Measurements from ENCODE around the gene POU2F1.

Gene POU2F1

GRCh38 chr1:167373986-167374385 is 153.3 kb downstream of the POU2F1 start:
- no peak for DNase-seq

GRCh38 chr1:167375949-167376348 is 155.3 kb downstream of the POU2F1 start:
- DNase-seq: no peak

DNA sequence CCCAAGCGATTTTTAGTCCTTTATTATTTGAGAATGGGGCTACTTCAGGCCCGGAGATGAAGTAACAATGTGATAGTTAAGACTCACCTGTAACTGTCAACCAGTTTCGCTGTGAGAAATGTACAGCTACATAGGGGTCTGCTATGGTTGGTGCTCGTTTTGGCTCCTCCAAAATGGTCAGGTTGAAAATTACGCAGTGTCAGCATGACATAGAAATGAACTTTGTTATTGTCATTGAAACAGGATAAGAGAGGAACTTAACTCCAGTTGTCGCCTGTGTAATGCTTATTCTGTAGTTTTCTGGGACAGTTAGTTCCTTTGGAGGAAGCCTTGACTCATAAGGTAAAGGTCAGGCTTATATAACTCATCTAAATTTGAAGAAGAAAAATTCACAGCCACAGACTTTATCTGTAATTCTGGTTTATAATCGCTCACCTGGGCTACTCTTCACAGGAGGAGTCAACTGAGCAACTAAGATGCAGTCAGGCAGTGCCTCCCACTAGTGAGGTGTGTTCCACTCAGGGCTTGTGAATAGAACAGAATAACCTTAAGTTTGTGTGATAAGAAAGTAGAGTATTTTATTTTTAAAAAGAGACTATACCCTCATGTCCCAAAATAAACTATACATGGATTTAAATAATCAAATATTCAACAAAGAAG is 166.7 kb downstream of the POU2F1 start:
- DNase-seq: no peak

DNA sequence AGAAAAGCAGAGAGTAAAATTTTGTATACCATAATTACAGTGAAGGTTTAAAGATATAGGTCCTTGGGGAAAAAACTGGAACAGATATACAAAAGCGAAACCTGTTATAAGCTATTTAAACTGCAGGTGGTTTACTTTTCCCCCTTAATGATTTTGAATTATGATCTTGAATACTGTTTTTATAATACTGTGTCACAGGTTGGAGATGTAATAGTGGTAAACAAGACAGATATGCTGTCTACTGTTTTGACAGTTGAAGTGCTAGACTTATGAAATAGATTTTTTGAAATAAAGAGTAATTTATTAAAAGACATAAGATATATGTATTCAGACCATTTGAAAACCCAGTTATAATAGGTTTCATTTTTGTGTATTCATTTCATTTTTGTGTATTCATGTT is 168.3 kb downstream of the POU2F1 start:
- no peak for DNase-seq

GRCh38 chr1:167392200-167392696 is 171.6 kb downstream of the POU2F1 start:
- no peak for DNase-seq

GRCh38 chr1:167400359-167400953 is 179.8 kb downstream of the POU2F1 start:
- DNase-seq: no peak

- DNase-seq: peak; percentile 36
Observed at GRCh38 chr1:167401260-167401873, 180.7 kb downstream of the POU2F1 start.

GRCh38 chr1:167404161-167404888 is 183.6 kb downstream of the POU2F1 start:
- DNase-seq: no peak

DNA sequence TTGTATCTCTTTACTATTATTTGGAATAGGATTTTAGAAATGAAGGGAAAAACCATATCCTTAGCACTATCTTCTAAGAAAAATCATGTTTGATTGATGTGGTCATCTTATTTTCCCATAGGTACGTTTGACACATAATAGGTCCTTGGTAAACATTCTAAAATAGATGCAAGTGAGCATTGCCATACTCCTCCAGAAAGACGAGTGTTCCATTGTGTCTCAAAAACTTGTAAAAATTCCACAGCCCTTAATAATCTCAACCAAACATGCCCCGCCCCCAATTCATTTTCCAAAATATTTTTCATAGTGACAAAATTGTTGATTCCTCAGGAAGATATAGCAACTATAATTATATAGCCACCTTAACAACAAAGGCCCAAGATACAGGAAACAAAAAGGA is 184.2 kb downstream of the POU2F1 start:
- no peak for DNase-seq

- DNase-seq: no peak
Observed at GRCh38 chr1:167408355-167408754, 187.7 kb downstream of the POU2F1 start.

GRCh38 chr1:167409183-167409582 is 188.5 kb downstream of the POU2F1 start:
- DNase-seq: no peak

- no peak for DNase-seq
Observed at GRCh38 chr1:167412072-167412471, 191.4 kb downstream of the POU2F1 start.

GRCh38 chr1:167412920-167413319 is 192.2 kb downstream of the POU2F1 start:
- no peak for DNase-seq

DNA sequence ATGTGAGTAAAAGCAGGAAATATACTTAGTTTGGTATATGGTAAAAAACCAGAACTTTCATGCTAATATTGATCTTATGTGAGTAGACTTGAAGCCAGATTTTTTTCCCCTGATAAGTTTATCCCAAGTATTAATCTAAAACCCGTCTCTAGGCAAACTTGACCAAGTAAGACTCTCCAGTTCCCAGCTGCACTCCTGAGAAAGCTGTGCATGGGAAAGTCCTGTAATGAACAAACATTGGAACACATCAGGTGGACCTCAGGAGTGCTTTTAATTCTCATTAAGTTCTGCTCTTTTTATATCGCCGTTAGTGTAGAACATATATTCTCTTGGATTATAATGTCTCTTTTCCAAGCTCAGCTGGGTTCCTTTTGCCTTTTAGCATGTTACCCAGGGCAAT is 192.6 kb downstream of the POU2F1 start:
- DNase-seq: no peak

GRCh38 chr1:167416506-167416905 is 195.8 kb downstream of the POU2F1 start:
- DNase-seq: no peak

DNA sequence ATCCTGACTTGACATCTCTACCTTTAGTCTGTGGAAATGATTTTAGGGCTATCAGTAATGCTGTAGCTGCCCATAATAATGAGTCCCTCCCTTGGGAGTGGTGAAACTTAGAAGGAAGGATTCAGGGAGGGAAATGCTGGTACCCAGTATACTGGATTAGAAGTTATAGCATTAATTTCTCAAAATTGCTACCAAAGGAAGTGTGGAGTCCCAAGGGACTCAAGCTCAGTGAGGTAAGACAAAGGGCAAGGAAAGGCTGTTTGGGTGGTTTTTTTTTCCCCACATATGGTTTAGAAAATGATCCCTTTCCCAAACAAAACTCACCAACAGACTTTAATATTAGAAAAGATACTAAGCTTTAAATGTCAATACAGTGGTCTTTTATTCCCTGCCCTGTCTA is 197.7 kb downstream of the POU2F1 start:
- no peak for DNase-seq

DNA sequence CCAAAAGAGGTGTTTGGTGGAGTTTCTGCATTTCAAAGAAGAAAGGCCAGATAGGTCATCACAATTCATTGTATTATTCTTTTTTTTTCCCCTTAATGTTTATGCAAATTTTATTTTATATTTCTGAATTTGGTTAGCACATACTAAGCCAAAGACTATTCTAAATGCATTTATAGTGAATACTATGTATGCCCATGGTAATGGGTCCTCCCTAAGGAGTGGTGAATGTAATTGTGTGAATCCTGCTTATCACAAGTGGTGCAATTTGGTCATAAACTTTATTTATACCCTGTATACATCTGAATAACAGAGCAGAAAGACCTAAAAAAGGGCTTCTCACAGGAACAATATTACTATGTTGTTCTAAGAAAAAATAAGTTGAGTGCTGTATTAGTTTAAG is 198.6 kb downstream of the POU2F1 start:
- DNase-seq: no peak

GRCh38 chr1:167420510-167420909 is 199.8 kb downstream of the POU2F1 start:
- DNase-seq: no peak

DNA sequence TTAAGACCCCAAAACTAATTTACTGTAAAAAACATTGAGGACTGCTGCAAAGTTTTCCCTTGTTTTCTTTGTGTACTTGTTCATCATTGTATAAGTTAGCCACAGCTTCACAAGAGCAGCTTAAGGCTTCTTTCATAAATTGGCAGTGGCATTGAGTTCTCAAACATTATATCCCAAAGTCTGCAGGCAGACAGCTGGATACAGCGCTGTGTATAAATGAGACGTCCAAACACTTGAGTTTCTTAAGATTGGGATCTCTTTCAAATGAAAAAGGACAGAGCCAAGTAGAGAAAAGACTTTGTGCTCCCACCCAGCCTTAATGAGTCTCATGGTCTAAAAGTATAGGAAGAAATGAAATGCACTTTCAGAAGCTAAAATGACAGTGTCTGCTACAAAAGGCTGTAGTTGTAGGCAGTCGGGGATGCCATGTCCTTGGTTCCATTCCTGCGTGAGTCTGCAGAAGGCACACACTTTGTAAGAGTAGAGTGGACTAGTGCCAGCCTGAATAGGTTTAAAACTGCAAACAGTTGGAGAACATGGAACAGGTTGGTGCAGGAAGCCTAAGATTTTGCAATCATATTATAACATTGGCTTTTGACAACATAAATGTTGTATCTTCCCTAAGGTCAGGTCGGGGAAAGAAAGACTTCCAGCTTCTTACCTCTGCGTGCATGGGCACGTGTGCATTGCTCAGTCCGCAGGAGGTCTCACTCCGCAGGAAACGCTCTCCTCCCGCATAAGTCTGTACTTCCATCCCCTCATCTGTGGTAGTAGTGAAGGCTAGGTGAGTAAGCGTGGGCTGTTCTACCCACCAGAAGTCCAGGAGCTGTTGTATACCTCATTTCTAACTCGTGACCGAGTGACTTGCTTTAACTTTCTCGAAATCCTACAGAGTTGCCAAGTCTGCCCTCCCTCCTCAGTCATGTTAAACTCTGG is 203.3 kb downstream of the POU2F1 start:
- no peak for DNase-seq

DNA sequence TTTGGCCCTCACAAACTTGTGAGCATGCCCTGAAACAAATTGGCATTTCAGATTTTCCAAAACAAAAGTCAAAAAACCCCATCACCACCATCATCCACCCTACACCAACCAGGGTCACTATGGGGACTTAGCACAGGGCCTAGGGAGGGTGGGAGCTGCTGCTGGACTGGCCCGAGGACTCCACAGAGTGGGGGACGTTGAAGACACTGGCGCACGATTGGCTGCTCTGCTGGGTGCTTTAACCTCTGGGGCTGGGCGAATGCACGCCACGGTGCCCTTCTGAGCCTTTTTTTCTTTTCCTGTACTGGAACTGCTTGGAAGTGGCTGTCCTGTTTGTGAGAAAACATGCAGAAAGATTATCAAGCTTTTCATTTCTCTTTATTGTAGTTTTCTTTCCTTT is 204.8 kb downstream of the POU2F1 start:
- no peak for DNase-seq

DNA sequence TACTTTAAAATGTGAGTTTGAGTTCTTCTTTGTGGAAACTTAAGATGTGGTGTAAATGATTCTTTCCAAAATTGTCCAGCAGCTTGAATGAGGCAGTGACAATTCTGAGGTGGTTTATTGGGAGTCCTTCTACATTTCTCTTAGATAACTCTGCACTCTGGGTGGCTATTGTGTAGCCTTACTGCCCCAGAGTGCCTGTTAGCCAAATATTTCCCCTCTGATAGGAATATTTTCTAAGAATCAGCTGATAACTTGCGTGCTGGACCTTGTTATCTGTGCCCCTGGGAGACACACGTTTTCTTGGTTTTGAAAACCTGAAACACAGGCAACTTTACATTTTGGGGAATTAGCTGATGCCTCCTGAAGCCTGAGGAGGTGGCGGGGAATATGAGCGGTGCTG is 206.0 kb downstream of the POU2F1 start:
- no peak for DNase-seq

- no peak for DNase-seq
Observed at GRCh38 chr1:167427848-167428247, 207.2 kb downstream of the POU2F1 start.
